ENCODE measurements around the gene KCND3.

GRCh38 chr1:111723871-111724270 is 265.6 kb downstream of the KCND3 start:
- no peak for TF ChIP-seq CTCF (IDR thresholded peaks at IDR 0.05; ENCODE audit: low read depth, low read length)
- no peak for TF ChIP-seq EZH2phosphoT487 (IDR thresholded peaks at IDR 0.05; ENCODE audit: low read depth)
